GM18517 (cell line): ENCODE results near the gene SLC4A8.

Source experiments
- ATAC-seq: cut with Tn5 transposase; IDR thresholded peaks from one replicate; pipeline ENCODE4 v1.9.1; 2021; ENCODE audit warnings: mild to moderate bottlenecking, moderate library complexity; ENCODE audit not compliant: unreplicated experiment

SLC4A8 gene

DNA sequence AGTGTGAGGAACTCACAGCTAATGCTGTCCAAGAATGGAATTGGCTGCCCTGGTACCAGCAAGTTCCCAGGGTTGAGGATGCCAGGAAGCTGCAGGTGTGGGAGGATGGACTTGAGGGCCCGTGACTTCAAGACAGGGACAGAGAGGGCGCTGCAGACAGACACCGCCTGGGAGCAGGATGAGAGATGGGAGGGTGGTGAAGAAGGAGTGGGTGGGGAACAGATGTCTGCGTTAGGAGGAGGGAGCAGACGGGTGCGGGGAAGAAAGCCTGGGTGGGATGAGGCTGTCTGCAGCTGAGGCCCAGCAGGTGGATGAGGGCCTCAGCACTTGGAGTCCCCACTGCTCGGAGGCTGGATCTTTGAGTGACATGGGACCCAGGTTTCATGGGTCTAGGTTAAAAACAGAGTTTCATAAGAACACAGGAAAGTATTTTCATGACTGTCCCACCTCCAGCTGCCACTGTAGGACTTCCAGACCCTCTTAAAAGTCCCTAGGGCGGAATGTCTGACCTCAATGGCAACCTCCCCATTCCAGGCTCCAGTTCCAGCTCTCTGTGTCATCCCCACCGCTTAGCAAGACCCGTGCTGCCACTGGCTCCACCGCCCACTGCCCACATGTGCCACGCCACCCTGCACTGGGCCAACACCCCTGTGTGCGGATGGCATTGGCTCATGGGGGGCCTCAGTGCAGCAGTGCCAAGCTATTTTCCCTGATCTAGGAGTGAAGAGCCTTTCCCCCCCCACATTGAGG is 96.1 kb downstream of the SLC4A8 start:
- no peak for ATAC-seq

DNA sequence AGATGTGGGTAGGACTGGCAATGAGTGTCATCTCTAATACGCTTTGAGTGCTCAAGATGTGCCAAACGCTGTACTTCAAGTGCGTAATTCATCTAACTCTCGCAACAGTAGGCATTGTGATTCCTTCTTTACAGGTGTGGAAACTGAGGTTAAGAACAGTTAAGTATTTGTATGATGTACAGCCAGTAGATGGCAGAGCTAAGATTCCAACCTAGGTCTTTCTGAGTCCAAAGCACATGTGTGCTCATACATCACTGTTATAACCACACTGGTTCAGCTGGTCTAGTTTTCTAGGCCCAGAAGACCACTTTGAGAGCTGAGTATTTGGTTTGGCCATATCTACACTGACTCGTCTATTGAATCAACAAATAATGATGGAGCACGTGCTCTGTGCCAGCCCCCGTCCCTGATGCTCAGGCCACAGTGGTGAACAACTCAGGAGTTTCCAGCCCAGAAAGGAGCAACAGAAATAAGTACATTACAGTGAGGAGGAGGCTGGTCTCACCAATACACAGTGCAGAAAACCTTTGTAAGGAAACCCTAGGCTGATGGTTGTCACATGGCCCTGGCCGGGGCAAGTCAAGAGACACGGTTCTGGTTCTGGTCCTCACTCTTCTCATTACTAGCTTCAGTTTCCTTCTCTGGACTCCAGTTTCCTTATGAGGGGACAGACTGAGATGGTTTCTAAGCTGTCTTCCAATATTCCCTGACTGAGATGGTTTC is 97.1 kb downstream of the SLC4A8 start:
- no peak for ATAC-seq

DNA sequence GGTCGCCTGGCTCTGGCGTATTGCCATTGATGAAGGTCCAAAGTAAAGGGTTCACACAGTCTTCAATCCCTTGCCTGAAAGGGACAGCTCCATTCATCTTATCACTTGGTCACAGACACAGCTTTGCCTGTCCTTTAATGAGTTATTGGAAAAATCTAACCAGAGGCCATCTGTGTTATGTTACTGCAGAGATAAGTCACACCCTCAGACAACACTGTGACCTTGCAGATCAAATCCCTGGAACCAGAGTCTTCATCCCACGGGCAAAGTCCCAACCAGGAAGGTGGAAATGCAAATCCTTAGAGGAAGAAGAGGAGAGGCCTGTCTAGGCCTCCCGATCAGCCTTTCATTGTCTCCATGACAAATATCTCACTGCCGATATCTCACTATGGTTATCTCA is 98.1 kb downstream of the SLC4A8 start:
- ATAC-seq: no peak

DNA sequence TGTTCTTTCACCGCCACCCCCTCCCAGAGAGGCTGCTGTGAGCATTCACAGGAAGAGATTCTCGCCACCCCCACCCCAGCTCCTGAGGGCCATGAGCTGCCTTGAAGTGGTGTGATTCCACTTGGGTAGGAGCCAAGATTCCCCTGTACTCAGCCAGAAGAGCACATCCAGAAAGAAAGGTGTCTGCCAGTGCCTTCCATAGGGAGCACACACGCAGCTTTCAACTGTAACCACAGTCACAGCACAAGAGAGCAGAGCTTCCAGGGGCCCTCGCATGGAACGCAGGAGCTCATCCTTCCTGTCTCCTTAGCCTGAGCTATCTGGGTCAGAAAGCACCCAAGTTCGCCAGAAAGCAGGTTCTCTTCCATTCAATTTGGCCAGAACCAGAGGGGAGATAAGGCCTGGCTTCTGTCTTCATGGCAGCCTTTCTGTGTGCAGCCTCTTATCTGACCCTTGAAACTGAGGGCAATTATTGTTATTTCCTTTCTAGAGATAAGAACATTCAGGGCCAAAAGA is 99.8 kb downstream of the SLC4A8 start:
- ATAC-seq: no peak

DNA sequence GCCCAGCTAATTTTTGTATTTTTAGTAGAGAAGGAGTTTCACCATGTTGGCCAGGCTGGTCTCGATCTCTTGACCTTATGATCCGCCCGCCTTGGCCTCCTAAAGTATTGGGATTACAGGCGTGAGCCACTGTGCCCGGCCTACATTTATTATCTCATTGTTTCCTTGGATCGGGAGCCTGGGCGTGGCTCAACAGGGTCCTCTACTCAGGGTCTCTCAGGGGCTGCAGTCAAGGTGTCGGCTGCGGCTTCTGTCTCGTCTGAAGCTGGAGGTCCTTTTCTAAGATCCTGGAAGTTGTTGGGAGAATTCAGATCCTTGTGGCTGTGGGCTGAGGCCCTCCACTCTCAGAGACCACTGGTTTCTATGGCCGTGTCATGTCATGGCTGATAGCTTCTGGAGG is 100.9 kb downstream of the SLC4A8 start:
- no peak for ATAC-seq

DNA sequence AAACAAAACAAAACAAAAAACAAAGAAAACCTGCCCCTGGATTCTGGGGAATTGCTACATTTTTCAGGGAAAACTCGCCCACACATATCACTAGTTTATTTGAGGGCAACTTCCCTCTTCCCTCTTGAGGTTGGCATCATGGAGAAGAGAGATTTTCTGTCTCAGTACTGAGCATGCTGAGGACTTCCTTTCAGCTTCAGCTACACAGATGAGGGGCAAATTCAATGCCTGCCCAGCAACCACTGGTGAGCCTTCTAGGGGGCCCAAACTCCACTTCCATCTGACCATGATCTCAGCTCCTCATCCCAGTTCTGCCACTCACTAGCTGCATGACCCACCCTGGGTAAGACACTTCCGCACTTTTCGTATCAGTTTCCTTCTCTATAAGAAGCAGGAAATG is 103.3 kb downstream of the SLC4A8 start:
- no peak for ATAC-seq

DNA sequence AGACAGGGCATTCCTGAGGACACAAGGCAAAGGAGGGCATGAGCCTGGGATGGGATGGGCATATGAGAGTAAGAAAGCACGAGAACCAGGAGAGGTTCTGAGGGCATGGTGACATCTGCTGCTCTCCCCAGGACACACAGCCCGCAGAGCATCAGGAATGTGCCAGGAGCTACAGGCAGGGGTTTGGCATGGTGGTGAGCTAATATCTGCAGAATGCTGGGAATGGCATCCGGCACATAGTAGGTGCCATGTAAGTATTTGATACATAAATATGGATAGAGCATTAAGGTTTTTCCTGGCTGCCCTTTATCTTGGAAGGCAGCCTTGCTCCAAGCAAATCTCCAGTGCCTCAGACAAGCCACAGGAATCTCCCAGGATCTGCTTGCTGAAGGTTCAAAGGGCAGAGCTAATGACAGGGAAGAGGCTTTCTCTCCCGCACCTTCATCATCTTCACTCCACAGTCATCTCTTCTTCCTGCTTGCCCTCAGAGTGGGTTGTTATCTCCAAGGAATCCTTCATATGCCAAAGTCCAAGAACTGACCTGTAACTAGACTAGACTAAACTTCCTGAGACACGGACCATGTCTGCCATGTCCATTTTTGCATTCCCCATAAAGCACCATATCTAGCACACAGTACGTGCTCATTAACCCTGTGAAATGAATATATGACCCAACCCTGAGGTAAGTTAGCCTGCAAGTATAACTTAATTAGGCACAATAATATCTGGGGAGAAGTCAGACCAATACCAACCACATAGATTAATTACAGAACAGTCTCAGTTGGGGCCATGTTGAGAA is 104.4 kb downstream of the SLC4A8 start:
- ATAC-seq: no peak

DNA sequence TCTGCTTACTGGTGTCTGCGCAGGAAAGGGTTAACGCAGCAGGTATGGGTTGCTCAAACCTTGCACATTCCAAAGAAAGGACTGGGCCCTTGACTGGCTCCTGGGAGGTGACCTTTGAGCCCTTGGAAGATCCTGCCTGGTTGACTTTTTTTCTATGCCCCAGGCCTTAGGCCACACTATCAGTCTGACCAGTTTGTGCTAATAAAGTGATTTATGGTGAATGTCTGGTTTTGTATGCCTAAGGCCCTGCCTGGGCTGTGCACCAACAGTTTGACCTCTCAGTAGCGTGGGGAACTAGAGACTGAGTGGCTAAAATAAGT is 105.0 kb downstream of the SLC4A8 start:
- no peak for ATAC-seq

DNA sequence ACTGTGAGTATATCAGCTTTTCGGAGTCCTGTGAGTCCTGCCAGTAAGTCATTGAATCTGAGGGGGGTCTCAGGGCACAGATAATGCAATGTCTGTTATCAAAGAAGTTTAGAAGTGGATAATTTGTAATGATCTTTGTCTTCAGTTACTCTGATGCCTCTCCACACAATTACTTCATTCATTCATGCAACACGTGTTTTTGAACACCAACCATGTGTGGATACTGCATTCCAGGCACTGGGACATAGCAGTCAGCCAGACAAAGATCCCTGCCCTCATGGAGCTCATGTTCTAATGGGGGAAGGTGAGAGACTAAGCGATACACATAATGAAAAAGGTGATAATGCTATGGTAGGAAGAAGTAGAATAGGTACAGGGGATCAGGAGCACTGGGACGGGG is 105.6 kb downstream of the SLC4A8 start:
- no peak for ATAC-seq

DNA sequence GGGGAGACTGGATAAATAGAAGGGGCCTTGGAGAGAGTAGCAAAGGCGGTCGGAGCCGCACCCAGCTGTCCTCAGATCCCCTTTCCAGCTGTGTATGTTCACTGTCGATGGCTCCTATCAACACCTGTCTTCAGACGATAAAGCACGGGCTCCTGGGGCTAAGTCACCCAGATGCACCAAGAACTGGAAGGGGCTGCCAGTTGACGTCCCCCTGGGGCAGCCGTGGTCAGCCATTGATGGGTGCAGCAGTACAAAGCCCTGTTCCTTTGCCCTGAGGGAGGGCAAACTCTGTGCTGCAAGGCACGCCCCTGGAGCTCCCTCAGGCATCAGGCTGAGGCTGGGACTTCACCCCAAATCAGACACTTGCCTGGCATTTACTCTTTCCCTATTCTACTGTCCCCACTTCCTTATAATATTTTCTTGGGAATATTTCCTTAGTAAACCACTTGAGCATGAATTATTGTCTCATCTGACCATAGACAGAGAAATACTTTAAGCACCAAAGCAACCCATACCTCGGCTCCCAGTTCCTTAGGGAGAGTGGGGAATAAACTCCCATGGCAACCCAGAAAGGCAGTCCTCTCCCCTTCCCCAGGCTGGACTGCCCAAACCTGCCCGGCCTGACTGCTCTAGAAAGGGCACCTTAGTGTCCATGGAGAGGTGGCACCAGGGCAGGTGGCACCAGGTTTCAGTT is 106.8 kb downstream of the SLC4A8 start:
- ATAC-seq: no peak

DNA sequence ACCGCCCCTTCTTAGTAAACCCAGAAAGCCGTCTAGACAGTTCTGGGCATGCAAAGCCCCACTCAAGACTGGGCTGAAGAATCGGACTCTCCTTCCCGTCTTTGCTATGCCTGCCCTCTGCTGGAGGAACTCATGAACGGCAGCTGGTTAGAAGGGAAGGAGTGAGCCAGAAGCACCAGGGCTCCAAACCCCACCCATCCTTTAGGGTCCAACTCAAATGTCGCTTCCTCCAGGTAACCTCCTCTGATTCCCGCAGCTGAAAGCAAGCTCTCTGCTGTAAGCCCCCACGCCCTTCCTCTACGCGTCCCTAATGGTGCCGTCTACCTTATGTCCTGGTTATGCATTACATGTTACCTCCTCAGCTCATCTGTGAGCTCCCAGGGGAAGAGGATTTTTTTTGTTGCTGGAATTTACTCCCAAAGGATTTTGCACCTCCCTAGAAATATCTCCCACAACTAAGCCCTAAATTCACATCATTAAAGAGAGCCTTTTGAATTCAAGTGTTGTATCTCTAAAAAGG is 107.4 kb downstream of the SLC4A8 start:
- peak; percentile 53 for ATAC-seq

DNA sequence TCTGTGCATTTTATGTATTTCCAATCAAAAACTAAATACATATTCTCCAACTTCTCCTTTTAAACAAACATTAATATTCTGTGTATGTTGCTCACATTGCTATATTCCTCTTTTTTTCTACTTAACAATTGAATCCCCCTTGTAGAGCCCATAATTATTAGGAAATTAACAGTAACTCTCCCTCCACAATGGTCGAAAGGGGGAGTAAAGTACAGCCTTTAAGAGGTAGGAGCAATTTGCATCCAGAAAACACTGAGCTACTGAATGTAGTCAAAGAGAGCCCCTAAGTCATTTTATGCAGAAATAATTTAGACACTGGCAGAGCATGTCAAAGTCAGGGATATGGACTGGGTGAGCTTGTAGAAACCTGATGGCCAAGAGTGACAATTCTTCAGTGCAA is 109.2 kb downstream of the SLC4A8 start:
- ATAC-seq: no peak

DNA sequence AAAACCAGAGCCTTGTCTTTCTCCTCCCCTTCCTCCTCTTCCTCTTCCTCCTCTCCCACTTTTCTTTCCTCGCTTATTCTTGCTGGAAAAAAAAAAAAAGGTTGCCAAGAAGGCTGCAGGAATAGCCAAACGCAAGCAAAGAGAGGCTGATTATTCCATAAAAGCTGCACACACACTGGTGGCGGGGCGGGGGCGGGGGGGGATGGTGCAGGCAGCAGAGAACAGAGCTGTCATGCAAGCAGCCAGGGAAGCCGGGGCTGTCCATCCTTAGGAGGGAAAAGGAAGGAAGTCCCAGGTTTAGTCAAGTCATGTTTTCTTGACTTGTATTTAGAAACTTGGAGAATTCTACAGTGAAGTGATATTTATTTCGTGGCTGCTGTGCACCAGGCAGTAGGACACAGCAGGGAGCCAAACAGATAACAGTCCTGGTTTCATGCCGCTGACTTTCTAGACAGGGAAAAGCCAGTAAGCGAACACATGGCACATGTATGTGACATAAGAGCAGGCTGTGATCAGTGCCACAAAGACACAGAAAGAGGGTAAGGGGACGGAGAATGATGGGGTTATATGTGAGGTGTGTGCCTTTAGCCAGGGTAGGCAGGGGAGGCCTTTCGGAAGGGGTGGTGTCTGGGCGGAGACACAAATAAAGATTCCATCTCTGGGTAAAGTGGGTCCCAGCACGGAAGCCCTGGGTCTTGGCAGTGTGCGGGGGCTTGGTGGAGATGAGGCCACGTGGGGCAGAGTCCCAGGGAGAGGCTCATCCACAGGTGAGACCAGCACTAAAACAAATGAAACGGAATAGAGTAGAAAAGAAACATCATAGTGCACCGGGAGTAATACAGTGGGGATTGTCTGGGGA is 109.8 kb downstream of the SLC4A8 start:
- ATAC-seq: no peak

DNA sequence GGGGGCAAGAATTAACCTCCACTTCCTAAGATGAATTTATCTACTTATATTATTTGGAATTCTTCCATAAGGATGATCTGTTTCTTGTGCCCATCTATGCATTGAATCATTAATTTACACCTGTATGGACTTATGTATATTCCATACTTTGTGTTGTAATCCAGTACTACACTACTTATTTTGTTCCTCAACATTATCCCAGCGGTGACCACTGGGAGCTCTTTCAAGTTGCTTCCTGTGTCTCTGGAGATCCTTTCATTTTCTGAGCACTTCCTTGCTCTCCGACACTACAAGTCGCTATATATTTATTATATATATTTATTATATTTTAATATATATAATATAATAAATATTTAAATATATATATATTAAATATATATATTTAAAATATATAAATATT is 111.5 kb downstream of the SLC4A8 start:
- no peak for ATAC-seq

DNA sequence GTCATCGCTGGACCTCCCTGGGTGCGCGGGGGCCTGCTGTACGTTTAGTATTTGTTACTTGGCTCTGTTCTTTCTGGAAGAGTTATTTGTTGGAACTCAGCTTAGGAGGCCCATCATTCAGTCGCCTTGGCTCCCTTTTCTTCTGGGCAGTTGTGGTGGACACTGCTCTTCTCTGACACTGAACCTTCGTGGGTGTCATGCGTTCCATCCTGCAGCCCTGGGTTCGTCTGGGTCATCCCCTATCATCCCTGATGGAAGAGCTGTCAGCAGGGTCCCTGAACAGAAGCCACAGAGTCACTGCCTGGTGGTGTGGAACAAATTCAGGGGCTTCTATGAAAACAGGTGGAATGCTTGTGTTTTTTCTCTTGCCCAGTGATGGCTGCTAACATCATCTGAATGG is 113.5 kb downstream of the SLC4A8 start:
- no peak for ATAC-seq

DNA sequence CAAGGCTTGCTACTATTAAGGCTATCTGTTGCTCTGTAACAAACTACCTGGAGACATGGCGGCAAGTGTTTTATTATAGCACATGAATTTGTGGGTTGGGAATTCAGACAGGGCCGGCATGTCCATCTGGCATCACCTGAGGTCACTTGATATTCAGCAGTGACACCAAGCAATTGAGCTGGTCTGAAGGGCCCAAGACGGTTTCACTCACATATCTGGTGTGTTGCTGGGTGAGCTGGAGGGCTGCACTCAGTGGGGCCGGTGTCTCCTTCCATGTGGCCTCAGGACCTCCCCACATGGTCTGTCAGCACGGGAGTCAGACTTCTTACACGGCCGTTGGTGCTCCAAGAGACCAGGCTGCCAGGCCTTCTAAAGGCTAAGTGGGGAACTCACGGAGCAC is 114.0 kb downstream of the SLC4A8 start:
- ATAC-seq: no peak

DNA sequence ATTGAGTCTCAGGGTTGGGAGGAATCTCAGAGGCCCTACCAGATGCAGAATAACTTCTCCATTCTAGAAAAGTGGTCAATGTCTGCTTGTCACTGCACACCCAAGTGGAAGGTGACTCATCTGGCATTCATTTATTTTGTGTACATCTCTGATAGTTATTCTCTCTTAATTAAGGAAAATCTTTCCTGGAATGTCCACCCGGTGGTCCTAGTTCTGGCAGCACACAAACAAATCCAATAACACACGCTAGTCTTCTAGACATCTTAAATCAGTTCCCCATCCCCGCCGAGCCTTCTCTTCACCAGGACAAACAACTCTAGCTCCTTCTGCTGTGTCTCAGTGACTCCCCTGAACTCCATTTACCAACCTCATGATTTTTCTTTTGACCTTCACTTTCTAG is 116.4 kb downstream of the SLC4A8 start:
- no peak for ATAC-seq

DNA sequence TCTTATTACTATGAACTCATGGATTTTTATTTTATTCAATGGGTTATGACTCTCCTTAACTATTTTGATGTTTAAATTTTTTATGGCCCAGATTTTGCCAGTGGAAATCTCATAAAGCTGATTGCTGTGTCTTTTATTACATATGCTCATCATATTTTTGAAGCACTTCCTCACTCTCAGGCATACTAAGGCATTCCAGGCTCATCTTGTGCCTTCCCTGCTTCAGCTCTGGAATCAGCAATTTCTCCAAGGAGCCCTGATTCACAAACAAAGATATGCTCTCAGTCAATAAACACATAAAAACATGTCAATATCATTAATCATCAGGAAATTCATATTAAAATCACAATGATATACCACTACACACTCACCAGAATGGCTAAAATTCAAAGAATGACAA is 121.5 kb downstream of the SLC4A8 start:
- ATAC-seq: no peak

DNA sequence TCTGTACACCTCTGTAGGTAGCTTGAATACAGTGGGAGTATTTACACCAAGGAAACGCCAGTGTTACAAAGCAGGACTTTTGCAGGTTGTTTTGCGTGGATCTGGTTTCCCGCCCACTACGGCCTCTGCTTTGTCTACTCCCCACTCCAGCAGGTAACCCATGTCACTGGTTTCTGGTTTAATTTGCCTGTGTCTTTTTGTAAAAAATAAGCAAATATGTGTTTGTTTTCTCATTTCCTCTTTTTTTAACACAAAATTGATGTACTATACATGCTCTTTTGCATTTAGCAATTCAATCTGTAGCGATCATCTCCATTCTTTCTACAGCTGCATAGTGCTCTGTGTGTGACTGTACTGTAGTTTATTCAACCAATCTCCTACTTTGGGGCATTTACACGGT is 123.0 kb downstream of the SLC4A8 start:
- ATAC-seq: no peak

DNA sequence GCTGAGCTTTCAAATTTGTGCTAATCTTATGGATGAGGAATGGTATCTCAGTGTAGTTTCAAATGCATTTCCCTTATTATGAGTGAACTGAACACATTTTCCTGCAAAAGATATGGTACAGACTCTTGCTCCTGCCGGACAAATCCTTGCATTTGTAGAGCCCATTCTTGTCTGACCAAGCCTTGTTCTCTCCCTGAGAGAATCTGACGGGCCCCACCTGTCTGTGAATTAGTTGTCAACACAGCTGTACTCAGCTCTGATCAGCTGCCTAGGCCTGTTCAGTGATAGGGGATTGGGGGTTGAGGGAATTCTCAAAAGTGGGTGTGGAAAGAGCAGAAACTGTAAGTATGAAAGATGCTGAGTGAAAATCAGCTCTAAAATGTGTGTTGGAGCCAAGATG is 123.6 kb downstream of the SLC4A8 start:
- no peak for ATAC-seq
